ENCODE data around the gene TSC22D4.

DNA sequence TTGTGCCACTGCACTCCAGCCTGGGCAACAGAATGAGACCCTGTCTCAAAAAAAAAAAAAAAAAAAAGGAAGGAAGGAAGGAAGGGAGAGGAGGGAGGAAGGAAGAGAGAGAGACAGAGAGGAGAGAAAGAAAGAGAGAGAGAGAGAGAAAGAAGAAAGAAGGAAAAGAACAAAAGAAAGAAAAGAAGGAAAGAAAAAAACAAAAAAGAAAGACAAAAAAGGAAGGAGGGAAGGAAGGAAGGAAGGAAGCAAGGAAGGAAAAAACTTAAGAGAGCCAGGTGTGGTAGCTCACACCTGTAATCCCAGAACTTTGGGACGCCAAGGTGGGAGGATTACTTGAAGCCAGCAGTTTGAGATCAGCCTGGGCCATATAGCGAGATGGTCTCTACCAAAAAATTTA lies 14.2 kb downstream of the TSC22D4 start:
- TF ChIP-seq, protein P1, sequence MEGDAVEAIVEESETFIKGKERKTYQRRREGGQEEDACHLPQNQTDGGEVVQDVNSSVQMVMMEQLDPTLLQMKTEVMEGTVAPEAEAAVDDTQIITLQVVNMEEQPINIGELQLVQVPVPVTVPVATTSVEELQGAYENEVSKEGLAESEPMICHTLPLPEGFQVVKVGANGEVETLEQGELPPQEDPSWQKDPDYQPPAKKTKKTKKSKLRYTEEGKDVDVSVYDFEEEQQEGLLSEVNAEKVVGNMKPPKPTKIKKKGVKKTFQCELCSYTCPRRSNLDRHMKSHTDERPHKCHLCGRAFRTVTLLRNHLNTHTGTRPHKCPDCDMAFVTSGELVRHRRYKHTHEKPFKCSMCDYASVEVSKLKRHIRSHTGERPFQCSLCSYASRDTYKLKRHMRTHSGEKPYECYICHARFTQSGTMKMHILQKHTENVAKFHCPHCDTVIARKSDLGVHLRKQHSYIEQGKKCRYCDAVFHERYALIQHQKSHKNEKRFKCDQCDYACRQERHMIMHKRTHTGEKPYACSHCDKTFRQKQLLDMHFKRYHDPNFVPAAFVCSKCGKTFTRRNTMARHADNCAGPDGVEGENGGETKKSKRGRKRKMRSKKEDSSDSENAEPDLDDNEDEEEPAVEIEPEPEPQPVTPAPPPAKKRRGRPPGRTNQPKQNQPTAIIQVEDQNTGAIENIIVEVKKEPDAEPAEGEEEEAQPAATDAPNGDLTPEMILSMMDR (conservative IDR thresholded peaks at IDR 0.05; ENCODE audit: low read length): no peak
- TF ChIP-seq EZH2phosphoT487 (IDR thresholded peaks at IDR 0.05; ENCODE audit: borderline replicate concordance, low read depth, low read length): no peak

Measured in OCI-LY7 (cell line).